K562 (cell line): ENCODE results near the gene CFAP251. TPM values are rescaled to one million over a fixed set of nuclear protein-coding genes. Genes with fewer than 3 reads are reported as not detected.

Experiments used
- CBX3 ChIP-seq, 2 experiments: IDR thresholded peaks; 1 replicate in 1 of 2; 2 replicates in 1 of 2; pipeline ENCODE4 v1.6.1; 2012; ENCODE audit warnings: inconsistent platforms in 2 of 2, low read length in 2 of 2, borderline replicate concordance in 1 of 2, control low read depth in 1 of 2
- ETS2 ChIP-seq: IDR thresholded peaks from 2 replicates; pipeline ENCODE4 v1.6.1; 2016; ENCODE audit warnings: borderline replicate concordance, missing genetic modification characterization, mild to moderate bottlenecking, moderate library complexity, missing compliant biosample characterization; ENCODE audit not compliant: poor library complexity, severe bottlenecking
- REST ChIP-seq, 2 experiments: fragments of 450-650 bp; formaldehyde crosslinking in 1 of 2; IDR thresholded peaks; 2 replicates each; pipeline versions ENCODE4 v1.4.0 to v1.6.1; 2014 to 2020; ENCODE audit warnings: mild to moderate bottlenecking in 2 of 2, borderline replicate concordance in 1 of 2, low read depth in 1 of 2
- SOX6 ChIP-seq: fragments of 450-650 bp; IDR thresholded peaks from 2 replicates; pipeline ENCODE4 v1.6.1; 2014; ENCODE audit warnings: mild to moderate bottlenecking
- TCFL5 ChIP-seq: fragments of 250-450 bp; sonication (Bioruptor Pico); conservative IDR thresholded peaks from 2 replicates; pipeline ENCODE4 v1.6.1; 2021; ENCODE audit warnings: mild to moderate bottlenecking, moderate library complexity, matching md5 sums
- polyA plus RNA-seq, 8 experiments: library from polyadenylated mRNA; depleted of rRNA in 4 of 8; stranded (reverse) in 5 of 8; unstranded in 3 of 8; fragments of >200 nt; fragmentation: Nextera tagmentation in 2 of 8; fragmentation: Illumina TruSeq in 1 of 8; extraction: Ambion mirVana in 2 of 8; extraction: Trizol in 1 of 8; gene quantifications; 2 replicates each; pipeline versions ENCODE4 v1.2.1 to v1.2.3, GENCODE V29; 2011 to 2014; ENCODE audit warnings: inconsistent platforms in 1 of 8, missing spikeins in 1 of 8
- total RNA-seq, 7 experiments: library from RNA; depleted of rRNA in 6 of 7; stranded (reverse); fragments of >200 nt in 6 of 7; fragmentation: Illumina TruSeq in 2 of 7; extraction: Trizol in 2 of 7; gene quantifications; 2 replicates each; pipeline versions ENCODE4 v1.2.1 to v1.2.3, GENCODE V29; 2011 to 2021; ENCODE audit warnings: low replicate concordance in 1 of 7

The CFAP251 gene
- total and polyA plus RNA-seq, 9 of the 15 experiments (the other 6 are each of a cell fraction or from before 2014, with no cell fraction given), result 16.6 to 31.0 (median 19.1) TPM

- TF ChIP-seq REST (IDR thresholded peaks at IDR 0.05; ENCODE audit: borderline replicate concordance), result no peak
- TF ChIP-seq REST (CRISPR knock-in tag; IDR thresholded peaks at IDR 0.05; ENCODE audit: low read depth), result no peak
- no peak for TF ChIP-seq ETS2 (tag)
- no peak for TF ChIP-seq CBX3 (IDR thresholded peaks at IDR 0.05; ENCODE audit: borderline replicate concordance in 1 of 2, low read length in 2 of 2)
- TF ChIP-seq TCFL5, result no peak
- TF ChIP-seq SOX6, result no peak
These were observed 64.6 kb downstream of the CFAP251 start (continued) for GRCh38 chr12:121982950-121983349.
